NB4 (cell line): ENCODE measurements around the gene EDEM1.

Experiments
- CTCF ChIP-seq: IDR thresholded peaks from one replicate; pipeline ENCODE4 v1.5.1; 2012; ENCODE audit warnings: low read depth, low read length
- MAX ChIP-seq: IDR thresholded peaks from 2 replicates; pipeline ENCODE4 v1.6.1; 2011; ENCODE audit warnings: low read depth, low read length

GRCh38 chr3:5260992-5261501 is 73.5 kb downstream of the EDEM1 start:
- TF ChIP-seq CTCF: no peak
- TF ChIP-seq MAX: no peak
